ENCODE results near the gene IL20. TPM values are rescaled to one million over a fixed set of nuclear protein-coding genes. Genes with fewer than 3 reads are reported as not detected.

IL20 gene
- total and polyA plus RNA-seq, 2 of the 13 experiments (the other 11 are each of a cell fraction or from before 2014, with no cell fraction given) = 0.05 TPM; not detected in 1

DNA sequence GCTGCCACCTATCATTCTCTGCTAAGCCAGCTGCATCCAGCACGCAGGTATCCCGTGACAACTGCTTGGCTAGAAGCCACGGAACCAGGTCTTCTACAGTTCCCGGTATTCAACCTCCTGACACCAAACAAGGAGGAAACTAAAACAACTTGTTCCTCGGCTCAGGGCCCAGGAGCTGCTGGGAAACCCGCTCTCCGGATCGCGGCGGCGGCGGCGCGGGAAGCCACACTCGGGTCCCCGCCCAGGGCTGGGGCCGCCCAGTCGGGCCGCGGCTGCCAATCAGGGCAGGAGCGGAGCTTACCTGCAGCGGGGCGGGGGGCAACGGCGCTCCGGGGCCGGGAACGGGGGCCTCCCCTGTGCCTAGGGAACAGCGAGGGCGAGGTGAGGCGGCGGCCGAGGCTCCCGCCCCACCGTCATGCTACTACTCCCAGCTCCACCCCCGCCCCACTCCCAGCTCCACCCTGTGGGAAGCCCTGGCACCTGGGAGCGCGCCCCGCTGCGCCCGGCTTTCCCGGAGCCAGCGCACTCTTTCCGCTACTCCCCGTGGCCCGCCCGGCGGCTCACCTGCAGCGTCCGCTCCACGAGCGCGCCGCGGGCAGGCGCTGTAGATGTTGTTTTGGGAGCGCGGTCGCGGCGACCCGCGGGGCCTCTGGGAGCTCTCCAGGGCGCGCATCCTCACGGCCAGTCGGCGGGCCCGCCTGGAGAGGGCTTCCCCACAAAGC is 43.9 kb downstream of the IL20 start (continued):
- TF ChIP-seq PRMT3 (CRISPR knock-in tag; IDR thresholded peaks at IDR 0.05; ENCODE audit: borderline replicate concordance, low read depth) = no peak
- no peak for TF ChIP-seq HNRNPL (IDR thresholded peaks at IDR 0.05; ENCODE audit: low read depth, low read length)
- TF ChIP-seq ZNF816 (CRISPR knock-in tag; IDR thresholded peaks at IDR 0.05; ENCODE audit: borderline replicate concordance) = no peak
- TF ChIP-seq KDM2A (CRISPR knock-in tag; IDR thresholded peaks at IDR 0.05; ENCODE audit: borderline replicate concordance, low read depth) = 0 out of 2 replicates have a peak, but pooled peaks have one; percentile 7
- no peak for TF ChIP-seq ZNF614 (CRISPR knock-in tag; IDR thresholded peaks at IDR 0.05; ENCODE audit: borderline replicate concordance)
- TF ChIP-seq HNRNPK (IDR thresholded peaks at IDR 0.05; ENCODE audit: low read depth, low read length, poor library complexity, severe bottlenecking) = peak; percentile 20
- TF ChIP-seq HES4 (CRISPR knock-in tag; IDR thresholded peaks at IDR 0.05; ENCODE audit: borderline replicate concordance) = no peak
- TF ChIP-seq HNRNPLL (IDR thresholded peaks at IDR 0.05; ENCODE audit: low read depth, low read length, poor library complexity, severe bottlenecking) = peak; percentile 55
- TF ChIP-seq, protein P1, sequence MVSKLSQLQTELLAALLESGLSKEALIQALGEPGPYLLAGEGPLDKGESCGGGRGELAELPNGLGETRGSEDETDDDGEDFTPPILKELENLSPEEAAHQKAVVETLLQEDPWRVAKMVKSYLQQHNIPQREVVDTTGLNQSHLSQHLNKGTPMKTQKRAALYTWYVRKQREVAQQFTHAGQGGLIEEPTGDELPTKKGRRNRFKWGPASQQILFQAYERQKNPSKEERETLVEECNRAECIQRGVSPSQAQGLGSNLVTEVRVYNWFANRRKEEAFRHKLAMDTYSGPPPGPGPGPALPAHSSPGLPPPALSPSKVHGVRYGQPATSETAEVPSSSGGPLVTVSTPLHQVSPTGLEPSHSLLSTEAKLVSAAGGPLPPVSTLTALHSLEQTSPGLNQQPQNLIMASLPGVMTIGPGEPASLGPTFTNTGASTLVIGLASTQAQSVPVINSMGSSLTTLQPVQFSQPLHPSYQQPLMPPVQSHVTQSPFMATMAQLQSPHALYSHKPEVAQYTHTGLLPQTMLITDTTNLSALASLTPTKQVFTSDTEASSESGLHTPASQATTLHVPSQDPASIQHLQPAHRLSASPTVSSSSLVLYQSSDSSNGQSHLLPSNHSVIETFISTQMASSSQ (IDR thresholded peaks at IDR 0.05; ENCODE audit: low read depth) = no peak
- TF ChIP-seq, protein P1 (CRISPR knock-in tag; IDR thresholded peaks at IDR 0.05; ENCODE audit: borderline replicate concordance) = no peak
- no peak for TF ChIP-seq ELF1 (CRISPR knock-in tag; IDR thresholded peaks at IDR 0.05)
- 0 out of 2 replicates have a peak, but pooled peaks have one; percentile 13 for TF ChIP-seq ZNF563 (CRISPR knock-in tag; IDR thresholded peaks at IDR 0.05)
- no peak for TF ChIP-seq TFE3 (CRISPR knock-in tag; IDR thresholded peaks at IDR 0.05)
- TF ChIP-seq USF2 (IDR thresholded peaks at IDR 0.05; ENCODE audit: low read depth, low read length) = no peak
- TF ChIP-seq USF2 (CRISPR knock-in tag; IDR thresholded peaks at IDR 0.05; ENCODE audit: borderline replicate concordance) = no peak
- no peak for TF ChIP-seq RFX5 (IDR thresholded peaks at IDR 0.05; ENCODE audit: low read depth, low read length)
- TF ChIP-seq E2F5 (CRISPR knock-in tag; conservative IDR thresholded peaks at IDR 0.05) = no peak
